GM21619 (cell line): ENCODE results near the gene KDM4C.

Source experiments
- ATAC-seq: cut with Tn5 transposase; IDR thresholded peaks from one replicate; pipeline ENCODE4 v1.9.1; 2021; ENCODE audit not compliant: unreplicated experiment

KDM4C gene

GRCh38 chr9:6900440-6900883, 142.7 kb downstream of the KDM4C start:
- ATAC-seq = no peak

GRCh38 chr9:6901180-6901579, 143.4 kb downstream of the KDM4C start:
- ATAC-seq = no peak

GRCh38 chr9:6902423-6902822, 144.7 kb downstream of the KDM4C start:
- ATAC-seq = no peak

- no peak for ATAC-seq
These were observed 146.6 kb downstream of the KDM4C start for GRCh38 chr9:6904371-6904770.

- no peak for ATAC-seq
These were observed 148.1 kb downstream of the KDM4C start for GRCh38 chr9:6905850-6906375.

GRCh38 chr9:6907772-6908381, 150.1 kb downstream of the KDM4C start:
- ATAC-seq = no peak

- ATAC-seq = no peak
These were observed 151.4 kb downstream of the KDM4C start for GRCh38 chr9:6909181-6909580.

- ATAC-seq = no peak
These were observed 152.3 kb downstream of the KDM4C start for GRCh38 chr9:6910032-6910431.

- no peak for ATAC-seq
These were observed 152.7 kb downstream of the KDM4C start for GRCh38 chr9:6910497-6910896.

- no peak for ATAC-seq
These were observed 154.3 kb downstream of the KDM4C start for GRCh38 chr9:6911901-6912638.

- no peak for ATAC-seq
These were observed 157.9 kb downstream of the KDM4C start for GRCh38 chr9:6915635-6916034.

GRCh38 chr9:6917162-6917561, 159.4 kb downstream of the KDM4C start:
- ATAC-seq = peak; percentile 89

- ATAC-seq = no peak
These were observed 162.3 kb downstream of the KDM4C start for GRCh38 chr9:6920041-6920440.

GRCh38 chr9:6921315-6921714, 163.5 kb downstream of the KDM4C start:
- no peak for ATAC-seq

GRCh38 chr9:6922124-6922676, 164.4 kb downstream of the KDM4C start:
- no peak for ATAC-seq

- no peak for ATAC-seq
These were observed 164.9 kb downstream of the KDM4C start for GRCh38 chr9:6922680-6923079.

GRCh38 chr9:6923086-6923485, 165.3 kb downstream of the KDM4C start:
- no peak for ATAC-seq

- ATAC-seq = no peak
These were observed 166.4 kb downstream of the KDM4C start for GRCh38 chr9:6924149-6924548.

GRCh38 chr9:6924988-6925563, 167.3 kb downstream of the KDM4C start:
- ATAC-seq = no peak

GRCh38 chr9:6925836-6926235, 168.1 kb downstream of the KDM4C start:
- ATAC-seq = no peak

- ATAC-seq = no peak
These were observed 168.7 kb downstream of the KDM4C start for GRCh38 chr9:6926436-6926835.

GRCh38 chr9:6927838-6928237, 170.1 kb downstream of the KDM4C start:
- ATAC-seq = no peak
